Mesenchymal stem cell (in vitro differentiated cells and primary cell): ENCODE data around the gene SLC46A1.
A peak's percentile ranks its signal among the peaks of the same experiment; 100 is the strongest.

Experiments used
- DNase-seq: peaks from one replicate; pipeline ENCODE4 v3.0.0-alpha.2; 2013
- H2AFZ ChIP-seq: one replicate; pipeline ENCODE4 v1.6.1; 2013; ENCODE audit warnings: low read depth, mild to moderate bottlenecking, control low read depth, inconsistent platforms, low read length, moderate library complexity
- H2AK5ac ChIP-seq: 2 replicates; pipeline ENCODE4 v1.6.1; 2013; ENCODE audit warnings: low read length, moderate library complexity, mild to moderate bottlenecking, inconsistent platforms; ENCODE audit not compliant: severe bottlenecking
- H2BK120ac ChIP-seq: one replicate; pipeline ENCODE4 v1.6.1; 2013; ENCODE audit warnings: low read depth, mild to moderate bottlenecking, inconsistent platforms, low read length, moderate library complexity
- H2BK12ac ChIP-seq, 2 experiments: one replicate each; pipeline ENCODE4 v1.6.1; 2013; ENCODE audit warnings: inconsistent platforms in 2 of 2, low read length in 2 of 2, mild to moderate bottlenecking in 2 of 2, moderate library complexity in 2 of 2, control low read depth in 1 of 2
- H2BK15ac ChIP-seq: one replicate; pipeline ENCODE4 v1.6.1; 2013; ENCODE audit warnings: mild to moderate bottlenecking, low read depth, inconsistent platforms; ENCODE audit not compliant: poor library complexity, severe bottlenecking
- H2BK5ac ChIP-seq: 2 replicates; pipeline ENCODE4 v1.6.1; 2013; ENCODE audit warnings: low read depth, mild to moderate bottlenecking, low read length, control low read depth, inconsistent platforms; ENCODE audit not compliant: poor library complexity, severe bottlenecking
- H3K14ac ChIP-seq, 2 experiments: one replicate each; pipeline ENCODE4 v1.6.1; 2013; ENCODE audit warnings: inconsistent platforms in 2 of 2, low read length in 2 of 2, control low read depth in 1 of 2, mild to moderate bottlenecking in 1 of 2, moderate library complexity in 1 of 2
- H3K18ac ChIP-seq, 2 experiments: one replicate each; pipeline ENCODE4 v1.6.1; 2013; ENCODE audit warnings: inconsistent platforms in 2 of 2, low read length in 2 of 2, control low read depth in 1 of 2, low read depth in 1 of 2, mild to moderate bottlenecking in 1 of 2
- H3K23ac ChIP-seq, 2 experiments: one replicate each; pipeline ENCODE4 v1.6.1; 2013; ENCODE audit warnings: inconsistent platforms in 2 of 2, low read length in 2 of 2, mild to moderate bottlenecking in 2 of 2, moderate library complexity in 2 of 2, control low read depth in 1 of 2
- H3K27ac ChIP-seq: 2 replicates; pipeline ENCODE4 v1.5.1; 2013; ENCODE audit warnings: mild to moderate bottlenecking, moderate library complexity, low read length, control low read depth, inconsistent platforms; ENCODE audit not compliant: poor library complexity, severe bottlenecking
- H3K27me3 ChIP-seq, 2 experiments: 2 replicates each; pipeline versions ENCODE4 v1.6.1 to v1.7.0; 2013; ENCODE audit warnings: low read length in 2 of 2, mild to moderate bottlenecking in 2 of 2, moderate library complexity in 2 of 2, control low read depth in 1 of 2, inconsistent platforms in 1 of 2; ENCODE audit not compliant: control insufficient read depth in 1 of 2, insufficient read depth in 1 of 2
- H3K36me3 ChIP-seq, 2 experiments: 2 replicates each; pipeline versions ENCODE4 v1.6.1 to v1.7.0; 2013; ENCODE audit warnings: low read length in 2 of 2, control low read depth in 1 of 2, inconsistent platforms in 1 of 2, low read depth in 1 of 2, mild to moderate bottlenecking in 1 of 2; ENCODE audit not compliant: insufficient read depth in 2 of 2, control insufficient read depth in 1 of 2
- H3K4ac ChIP-seq, 2 experiments: one replicate each; pipeline ENCODE4 v1.6.1; 2013; ENCODE audit warnings: inconsistent platforms in 2 of 2, low read length in 2 of 2, mild to moderate bottlenecking in 2 of 2, moderate library complexity in 2 of 2, control low read depth in 1 of 2, low read depth in 1 of 2
- H3K4me1 ChIP-seq: 2 replicates; pipeline ENCODE4 v1.6.1; 2013; ENCODE audit warnings: low read depth, low read length, control low read depth; ENCODE audit not compliant: control insufficient read depth, insufficient read depth
- H3K4me2 ChIP-seq: 2 replicates; pipeline ENCODE4 v1.6.1; 2013; ENCODE audit warnings: low read length, mild to moderate bottlenecking, inconsistent platforms; ENCODE audit not compliant: poor library complexity, severe bottlenecking
- H3K4me3 ChIP-seq, 2 experiments: 2 replicates each; pipeline versions ENCODE4 v1.5.1 to v1.7.0; 2013; ENCODE audit warnings: low read length in 2 of 2, mild to moderate bottlenecking in 2 of 2, control low read depth in 1 of 2, low read depth in 1 of 2; ENCODE audit not compliant: insufficient read depth in 1 of 2
- H3K79me1 ChIP-seq: replicated peaks from 2 replicates; pipeline ENCODE4 v1.6.1; 2013; ENCODE audit warnings: mild to moderate bottlenecking, control low read depth, low read length, inconsistent platforms; ENCODE audit not compliant: poor library complexity, severe bottlenecking
- H3K9ac ChIP-seq: 2 replicates; pipeline ENCODE4 v1.7.0; 2013; ENCODE audit warnings: mild to moderate bottlenecking, low read length, moderate library complexity
- H3K9me3 ChIP-seq: 2 replicates; pipeline ENCODE4 v1.7.0; 2013; ENCODE audit warnings: mild to moderate bottlenecking, low read length; ENCODE audit not compliant: control insufficient read depth
- H4K8ac ChIP-seq: one replicate; pipeline ENCODE4 v1.6.1; 2013; ENCODE audit warnings: inconsistent platforms, mild to moderate bottlenecking, low read length, moderate library complexity
- H4K91ac ChIP-seq: one replicate; pipeline ENCODE4 v1.6.1; 2013; ENCODE audit warnings: mild to moderate bottlenecking, low read length, inconsistent platforms
- WGBS: methylation state at CpG from one replicate; pipeline ENCODE4 v1.1.7; 2013; ENCODE audit warnings: mixed read lengths; 5-methylcytosine and 5-hydroxymethylcytosine counted together

SLC46A1 gene

GRCh38 chr17:28363186-28363585 lies 42.8 kb downstream of the SLC46A1 start:
- H2AK5ac ChIP-seq = no peak overlapping the region
- H3K4me2 ChIP-seq = no peak overlapping the region
- H3K9me3 ChIP-seq = no peaks in the 10 kb centered on the region
- peaks cover 32% of the 10 kb centered on the region for H3K79me1 ChIP-seq
- H2AFZ ChIP-seq = no peak overlapping the region
- H3K4me1 ChIP-seq = peaks cover under 1% of the 10 kb centered on the region
- H3K14ac ChIP-seq = no peak overlapping the region
- peaks cover 61% of the 10 kb centered on the region in 2 experiments for H3K36me3 ChIP-seq
- no peak overlapping the region for H3K23ac ChIP-seq
- no peak overlapping the region for H4K91ac ChIP-seq
- no peak overlapping the region for H2BK12ac ChIP-seq
- no peak overlapping the region for H4K8ac ChIP-seq
- no peak for DNase-seq
- H3K4me3 ChIP-seq = no peak overlapping the region
- no peak overlapping the region for H3K9ac ChIP-seq
- H2BK120ac ChIP-seq = no peak overlapping the region
- WGBS = 95% methylated on average over 4 of the region's 5 CpGs
- H3K4ac ChIP-seq = no peak overlapping the region
- H3K27me3 ChIP-seq = no peaks in the 10 kb centered on the region
- H3K18ac ChIP-seq = no peak overlapping the region
- no peak overlapping the region for H2BK5ac ChIP-seq
- H3K27ac ChIP-seq = no peak overlapping the region
- no peak overlapping the region for H2BK15ac ChIP-seq

DNA sequence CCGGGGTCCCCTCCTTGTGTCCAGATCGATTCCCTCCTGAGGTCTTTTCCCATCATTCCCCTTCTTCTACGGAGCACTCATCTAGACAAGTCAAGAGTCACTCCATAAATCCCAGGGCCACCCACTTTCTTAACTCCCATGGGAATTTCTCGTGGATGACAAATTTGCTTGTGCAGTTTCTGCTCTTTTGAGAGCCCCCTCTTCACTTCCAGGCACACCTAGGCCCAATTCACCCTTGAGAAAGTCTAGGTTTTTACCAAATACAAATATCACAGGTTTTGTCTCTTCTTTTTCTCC lies 48.2 kb downstream of the SLC46A1 start:
- Histone ChIP-seq H3K79me1 (peaks cover 65% of the 10 kb centered on the region), H4K8ac (peak overlapping the region; percentile 100), H2AFZ (peak overlapping the region; percentile 89), H2BK5ac (no peak overlapping the region), H3K4me3 (peak overlapping the region; percentile 89 to 94), H3K23ac (no peak overlapping the region), H3K4ac (peak overlapping the region; percentile 80 to 83), H3K18ac (peak overlapping the region in 1 of 2 experiments; percentile 96), H3K4me2 (peak overlapping the region; percentile 76), H2AK5ac (peak overlapping the region; percentile 4), H3K9me3 (no peaks in the 10 kb centered on the region), H2BK15ac (no peak overlapping the region), H2BK12ac (no peak overlapping the region), H2BK120ac (no peak overlapping the region), H3K4me1 (peaks cover 10% of the 10 kb centered on the region), H3K36me3 (peaks cover 46 to 64% of the 10 kb centered on the region in 2 experiments), H3K27ac (peak overlapping the region; percentile 56), H3K9ac (peak overlapping the region; percentile 99), H4K91ac (peak overlapping the region; percentile 85), H3K27me3 (no peaks in the 10 kb centered on the region), H3K14ac (no peak overlapping the region)
- no peak for DNase-seq
- WGBS = 14% methylated on average over 4 of the region's 4 CpGs

GRCh38 chr17:28357061-28357900 lies 48.7 kb downstream of the SLC46A1 start, which contains the start of gene POLDIP2:
Gene POLDIP2, minus strand, starts transcription at chr17:28357527. Its CDS starts 79 bp downstream, at chr17:28357448.
- peak within 1 kb of the TSS; percentile 83 to 97 for H3K4ac ChIP-seq
- peak within 1 kb of the TSS; percentile 89 to 95 for H3K4me3 ChIP-seq
- no peak within 1 kb of the TSS for H2BK12ac ChIP-seq
- DNase-seq = peak; percentile 96
- peak within 1 kb of the TSS; percentile 80 for H2AK5ac ChIP-seq
- peak within 1 kb of the TSS; percentile 85 for H4K91ac ChIP-seq
- H3K4me2 ChIP-seq = peak within 1 kb of the TSS; percentile 97
- peak within 1 kb of the TSS; percentile 94 to 96 for H3K18ac ChIP-seq
- H3K23ac ChIP-seq = peak within 1 kb of the TSS in 1 of 2 experiments; percentile 73
- peak within 1 kb of the TSS; percentile 94 for H2AFZ ChIP-seq
- peak within 1 kb of the TSS; percentile 100 for H4K8ac ChIP-seq
- H3K27ac ChIP-seq = peak within 1 kb of the TSS; percentile 56
- H2BK5ac ChIP-seq = peak within 1 kb of the TSS; percentile 48
- under 1% methylated on average over 68 of the region's 80 CpGs for WGBS
- no peaks in the 10 kb centered on the region for H3K9me3 ChIP-seq
- peak within 1 kb of the TSS; percentile 27 for H2BK120ac ChIP-seq
- peaks cover 45 to 62% of the 10 kb centered on the region in 2 experiments for H3K36me3 ChIP-seq
- H3K79me1 ChIP-seq = peaks cover 68% of the 10 kb centered on the region
- peak within 1 kb of the TSS; percentile 99 for H3K9ac ChIP-seq
- peak within 1 kb of the TSS in 1 of 2 experiments; percentile 93 for H3K14ac ChIP-seq
- peaks cover 10% of the 10 kb centered on the region for H3K4me1 ChIP-seq
- H2BK15ac ChIP-seq = peak within 1 kb of the TSS; percentile 80
- H3K27me3 ChIP-seq = no peaks in the 10 kb centered on the region

GRCh38 chr17:28350271-28350670 lies 55.7 kb downstream of the SLC46A1 start:
- Histone ChIP-seq H3K27ac (no peak overlapping the region), H2BK120ac (no peak overlapping the region), H4K91ac (no peak overlapping the region), H3K27me3 (no peaks in the 10 kb centered on the region), H2BK15ac (no peak overlapping the region), H3K23ac (no peak overlapping the region), H2AK5ac (no peak overlapping the region), H3K18ac (no peak overlapping the region), H4K8ac (no peak overlapping the region), H3K9me3 (no peaks in the 10 kb centered on the region), H2BK5ac (no peak overlapping the region), H3K4me2 (no peak overlapping the region), H2AFZ (no peak overlapping the region), H3K9ac (no peak overlapping the region), H3K4me1 (peaks cover 19% of the 10 kb centered on the region), H3K4ac (no peak overlapping the region), H3K14ac (no peak overlapping the region), H3K79me1 (peaks cover 38% of the 10 kb centered on the region), H3K36me3 (peaks cover 70 to 95% of the 10 kb centered on the region in 2 experiments), H3K4me3 (no peak overlapping the region), H2BK12ac (no peak overlapping the region)
- no peak for DNase-seq
- WGBS = 97% methylated on average over 6 of the region's 7 CpGs
